ENCODE measurements around the gene OBI1.

DNA sequence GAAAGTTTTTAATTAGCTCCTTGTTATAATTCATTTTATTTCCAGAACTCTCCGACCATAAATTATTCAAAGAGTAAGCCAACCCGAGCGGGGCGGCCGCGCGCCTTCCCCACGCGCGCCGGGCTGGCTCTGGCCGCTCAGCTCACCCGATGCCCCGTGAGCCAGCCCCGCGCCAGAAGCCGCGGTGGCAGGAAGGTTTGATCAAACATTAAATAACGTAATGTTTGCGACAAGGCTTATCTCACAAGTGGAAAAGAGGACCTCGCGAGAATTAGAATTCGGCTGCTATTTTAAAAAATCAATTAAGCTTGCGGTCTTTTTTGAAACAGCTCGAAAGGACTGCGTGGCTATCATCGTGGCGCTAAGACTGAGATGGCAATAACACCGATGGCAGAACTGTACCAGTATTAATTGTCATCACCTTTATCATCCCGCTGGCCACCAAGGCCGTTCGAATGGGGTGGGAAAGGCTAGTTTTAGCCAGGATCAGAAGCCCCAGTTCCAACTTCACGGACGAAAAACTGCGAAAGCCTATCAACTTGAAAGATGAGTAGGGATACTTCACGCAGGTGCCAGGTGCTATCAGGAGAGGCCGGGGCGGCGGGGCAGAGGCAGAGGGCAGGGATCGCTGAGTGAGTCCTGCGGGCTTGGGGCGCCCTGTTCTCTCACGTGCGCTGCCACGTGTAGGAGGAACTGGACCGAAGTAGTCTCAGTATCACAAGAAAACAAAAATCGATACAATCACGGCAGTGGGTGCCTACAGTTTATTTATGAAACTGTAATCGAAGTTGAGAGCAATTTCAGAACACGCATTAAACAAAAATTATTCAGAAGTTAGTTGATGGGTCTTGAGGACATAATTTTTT lies 62.0 kb downstream of the OBI1 start:
- TF ChIP-seq, protein P1, sequence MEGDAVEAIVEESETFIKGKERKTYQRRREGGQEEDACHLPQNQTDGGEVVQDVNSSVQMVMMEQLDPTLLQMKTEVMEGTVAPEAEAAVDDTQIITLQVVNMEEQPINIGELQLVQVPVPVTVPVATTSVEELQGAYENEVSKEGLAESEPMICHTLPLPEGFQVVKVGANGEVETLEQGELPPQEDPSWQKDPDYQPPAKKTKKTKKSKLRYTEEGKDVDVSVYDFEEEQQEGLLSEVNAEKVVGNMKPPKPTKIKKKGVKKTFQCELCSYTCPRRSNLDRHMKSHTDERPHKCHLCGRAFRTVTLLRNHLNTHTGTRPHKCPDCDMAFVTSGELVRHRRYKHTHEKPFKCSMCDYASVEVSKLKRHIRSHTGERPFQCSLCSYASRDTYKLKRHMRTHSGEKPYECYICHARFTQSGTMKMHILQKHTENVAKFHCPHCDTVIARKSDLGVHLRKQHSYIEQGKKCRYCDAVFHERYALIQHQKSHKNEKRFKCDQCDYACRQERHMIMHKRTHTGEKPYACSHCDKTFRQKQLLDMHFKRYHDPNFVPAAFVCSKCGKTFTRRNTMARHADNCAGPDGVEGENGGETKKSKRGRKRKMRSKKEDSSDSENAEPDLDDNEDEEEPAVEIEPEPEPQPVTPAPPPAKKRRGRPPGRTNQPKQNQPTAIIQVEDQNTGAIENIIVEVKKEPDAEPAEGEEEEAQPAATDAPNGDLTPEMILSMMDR (conservative IDR thresholded peaks at IDR 0.05; ENCODE audit: low read depth, low read length), result no peak
- TF ChIP-seq EZH2 (IDR thresholded peaks at IDR 0.05; ENCODE audit: low read length, unreplicated experiment) (no peak), EZH2phosphoT487 (IDR thresholded peaks at IDR 0.05; ENCODE audit: borderline replicate concordance, low read length) (no peak)

All from PC-3 (cell line).